NCI-H1092 (cell line): ENCODE data around the gene DNAJC25.
A peak's percentile ranks its signal among the peaks of the same experiment; 100 is the strongest.

ENCODE experiments used
- DNase-seq: peaks from one replicate; lab custom pipeline; 2025; lab: John Stamatoyannopoulos, UW

DNAJC25 gene

DNA sequence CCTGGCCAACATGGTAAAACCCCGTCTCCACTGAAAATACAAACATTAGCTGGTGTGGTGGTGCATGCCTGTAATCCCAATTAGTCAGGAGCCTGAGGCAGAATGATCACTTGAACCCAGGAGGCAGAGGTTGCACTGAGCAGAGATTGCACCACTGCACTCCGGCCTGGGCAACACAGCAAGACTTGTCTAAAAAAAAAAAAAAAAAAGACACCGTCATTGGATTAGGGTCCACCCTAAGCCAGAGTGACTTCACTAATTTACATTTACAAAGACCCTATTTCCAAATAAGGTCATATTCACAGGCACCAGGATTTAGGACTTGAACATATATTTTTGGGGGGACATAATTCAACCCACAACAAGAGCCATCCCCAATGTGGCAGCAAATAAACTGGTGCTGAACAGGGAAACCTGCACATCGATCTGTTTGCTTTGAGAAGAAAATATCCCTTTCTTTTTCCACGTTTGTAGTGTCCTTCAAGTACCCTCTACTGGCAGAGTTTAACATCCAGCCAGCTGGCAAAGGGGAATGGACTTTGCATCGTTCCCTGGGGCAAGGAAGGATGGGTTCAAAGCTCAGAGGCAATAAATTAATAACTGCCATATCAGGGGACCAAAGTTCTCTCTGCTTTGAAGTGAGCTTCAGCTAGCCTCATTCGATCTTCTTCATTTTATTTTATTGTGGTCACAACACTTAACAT, 3.7 kb upstream of the DNAJC25 start:
- DNase-seq, result no peak

DNA sequence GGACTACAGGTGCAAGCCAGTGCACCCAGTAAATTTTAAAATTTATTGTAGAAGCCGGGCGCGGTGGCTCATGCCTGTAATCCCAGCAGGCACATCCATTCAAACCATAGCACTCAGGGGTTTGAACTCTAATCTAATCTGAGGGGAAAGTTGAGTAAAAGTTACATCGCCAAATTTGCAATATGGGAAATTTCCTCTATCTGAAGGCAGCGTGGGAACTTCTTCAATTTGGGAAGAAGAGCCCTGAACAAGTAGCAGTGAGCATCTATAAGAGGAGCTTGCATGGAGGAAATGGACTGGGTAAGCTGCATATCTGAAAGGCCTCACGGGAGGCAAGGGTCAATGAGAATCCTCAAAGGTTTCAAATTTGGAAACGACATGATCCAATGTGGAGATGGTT, 2.7 kb upstream of the DNAJC25 start:
- DNase-seq, result no peak

DNA sequence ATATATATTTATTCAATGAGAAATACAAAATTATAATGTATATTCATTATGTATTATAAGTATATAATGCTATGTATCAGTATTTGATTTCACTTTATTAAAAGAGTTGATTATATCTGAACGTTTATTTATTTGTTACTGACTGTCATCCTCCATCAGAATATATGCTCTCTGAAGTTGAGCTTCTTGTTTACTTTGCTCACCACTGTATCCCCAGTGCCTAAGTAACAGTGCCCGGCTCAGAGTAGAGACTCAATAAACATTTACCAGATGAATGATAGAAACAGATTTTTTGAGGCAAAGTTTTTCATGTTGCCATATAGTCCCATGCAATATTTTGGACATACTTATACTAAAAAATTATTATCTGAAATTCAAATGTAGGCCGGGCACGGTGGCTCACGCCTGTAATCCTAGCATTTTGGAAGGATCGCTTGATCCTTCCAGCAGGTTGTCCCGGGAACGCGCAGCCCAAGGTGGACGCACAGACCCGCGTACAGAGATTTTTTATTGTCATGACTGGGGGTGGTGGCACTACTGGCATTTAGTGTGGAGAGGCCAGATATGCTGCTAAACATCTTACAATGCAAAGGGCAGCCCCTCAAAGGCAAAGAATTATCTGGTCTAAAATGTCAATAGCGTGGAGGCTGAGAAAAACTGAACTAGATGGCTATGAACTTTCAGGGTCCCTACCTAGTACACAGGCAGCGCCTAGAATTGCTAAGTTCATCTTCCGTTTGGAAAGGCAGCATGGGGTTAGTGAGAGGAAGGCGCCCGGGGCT, 761 bp upstream of the DNAJC25 start:
- DNase-seq, result peak; percentile 52

DNA sequence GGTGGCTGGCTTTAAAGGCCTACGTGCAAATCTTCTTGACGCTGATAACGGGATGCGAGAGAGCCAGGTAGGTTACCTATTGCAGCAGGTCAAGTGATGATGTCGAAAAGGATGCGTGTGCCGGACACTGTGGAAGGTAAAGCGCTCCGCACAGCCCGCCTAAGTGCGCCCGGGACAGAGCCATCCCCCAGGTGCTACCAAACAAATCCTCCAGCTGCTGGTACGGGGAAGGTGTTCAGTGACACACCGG, 245 bp upstream of the DNAJC25 start:
- DNase-seq, result no peak

DNA sequence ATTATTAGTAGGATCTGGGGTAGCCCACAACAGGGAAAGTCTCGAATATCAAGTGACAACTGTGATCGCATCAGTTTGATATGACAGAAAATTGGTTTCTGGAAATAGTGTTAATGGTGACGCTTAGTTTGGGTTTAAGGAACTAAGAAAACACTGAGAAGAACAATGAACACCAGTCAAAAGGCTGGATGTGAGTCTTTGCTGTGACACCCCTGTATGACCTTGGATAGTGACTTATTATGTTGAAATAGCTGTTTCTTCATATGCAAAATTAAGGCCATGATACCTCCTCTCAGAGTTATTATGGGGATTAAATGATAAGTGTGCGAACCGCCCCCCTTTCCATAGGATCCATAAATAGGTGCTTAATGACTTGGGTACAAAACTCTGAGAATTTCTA, 926 bp downstream of the DNAJC25 start:
- no peak for DNase-seq

DNA sequence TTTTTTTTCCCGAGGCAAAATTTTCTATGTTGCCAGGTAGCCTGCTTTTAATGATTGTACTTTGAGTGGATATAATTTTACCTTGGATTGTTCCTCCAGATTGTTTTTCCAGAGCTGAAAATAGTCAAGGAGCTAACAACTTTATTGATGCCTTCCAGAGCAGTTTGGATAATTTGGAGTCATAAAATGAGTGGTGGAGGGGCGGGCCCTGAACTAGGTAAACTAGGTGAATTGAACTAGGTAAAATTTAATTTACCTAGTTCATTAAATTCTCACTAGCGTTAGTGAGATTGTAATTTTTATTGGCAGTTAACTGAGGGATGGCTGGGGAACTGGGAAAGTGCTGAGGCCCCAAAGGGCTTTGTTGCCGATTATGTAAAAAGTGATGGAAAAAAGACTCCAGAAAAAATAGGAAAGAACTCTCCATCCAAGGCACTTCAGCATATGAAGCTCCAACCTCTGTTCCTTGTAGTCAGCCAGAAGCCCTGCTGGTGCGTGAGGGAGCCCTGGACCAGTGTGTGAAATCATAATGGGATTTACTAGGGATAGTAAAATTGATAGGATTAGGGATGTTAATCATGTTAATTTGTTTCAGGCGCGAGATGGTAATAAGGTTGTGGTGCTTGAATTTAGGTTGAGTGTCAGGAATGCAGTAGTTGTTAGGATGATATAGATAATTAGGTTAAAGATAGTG, 1.7 kb downstream of the DNAJC25 start:
- no peak for DNase-seq

DNA sequence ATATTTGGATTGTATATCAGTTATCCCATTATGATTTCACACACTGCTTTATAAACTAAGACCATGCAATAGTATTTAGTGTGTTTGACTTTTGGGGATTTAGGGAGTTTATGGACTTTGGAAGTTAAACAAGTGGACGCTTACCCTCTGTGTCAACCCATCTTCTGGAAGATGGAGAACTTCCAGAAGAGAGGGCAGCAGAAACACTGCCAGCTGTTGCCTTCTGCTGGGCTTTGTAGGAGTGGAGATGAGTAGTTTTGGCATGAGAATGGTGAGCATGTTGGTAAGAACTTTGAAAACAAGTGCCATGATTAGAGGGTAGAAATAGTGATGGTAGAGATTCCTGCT, 2.2 kb downstream of the DNAJC25 start:
- DNase-seq, result no peak

DNA sequence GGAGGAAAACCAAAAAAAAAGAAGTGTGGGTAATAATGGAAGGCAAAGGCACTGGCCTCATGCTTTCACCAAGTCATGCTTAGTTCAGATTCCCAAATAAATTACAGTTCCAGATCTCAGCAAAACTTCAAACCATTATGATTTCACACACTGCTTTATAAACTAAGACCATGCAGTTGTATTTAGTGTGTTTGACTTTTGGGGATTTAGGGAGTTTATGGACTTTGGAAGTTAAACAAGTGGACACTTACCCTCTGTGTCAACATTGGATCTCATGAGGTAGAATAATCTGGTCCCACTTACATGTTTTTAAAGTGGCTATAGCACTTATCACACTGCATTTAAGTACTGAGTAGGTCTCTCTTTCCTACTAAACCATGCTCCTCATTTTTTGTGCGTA, 3.7 kb downstream of the DNAJC25 start:
- no peak for DNase-seq

DNA sequence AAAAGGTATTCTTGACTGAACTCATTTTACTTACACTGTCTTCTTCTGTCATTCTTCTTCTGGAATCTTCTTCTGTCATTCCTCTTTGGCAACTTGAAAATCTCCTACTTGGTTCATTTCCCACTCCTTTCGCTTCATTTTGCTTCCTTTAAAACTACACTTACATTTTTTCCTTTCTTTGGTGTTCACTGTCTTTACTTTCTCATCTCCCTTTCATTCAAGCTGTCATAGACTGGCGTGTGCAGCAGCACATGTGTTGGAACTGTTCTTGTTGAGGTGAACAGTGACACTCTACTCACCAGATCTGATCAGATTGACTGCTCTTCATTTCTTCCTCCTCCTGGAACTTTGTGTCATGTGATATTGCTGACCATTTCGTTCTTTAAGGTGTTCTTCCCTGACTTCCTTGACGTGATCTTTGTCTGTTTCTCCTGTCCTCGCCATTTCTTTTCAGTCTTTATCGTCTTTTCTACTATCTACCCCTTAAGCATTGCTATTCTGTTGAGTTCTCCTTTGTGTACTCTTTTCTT, 6.4 kb downstream of the DNAJC25 start:
- DNase-seq, result no peak

DNA sequence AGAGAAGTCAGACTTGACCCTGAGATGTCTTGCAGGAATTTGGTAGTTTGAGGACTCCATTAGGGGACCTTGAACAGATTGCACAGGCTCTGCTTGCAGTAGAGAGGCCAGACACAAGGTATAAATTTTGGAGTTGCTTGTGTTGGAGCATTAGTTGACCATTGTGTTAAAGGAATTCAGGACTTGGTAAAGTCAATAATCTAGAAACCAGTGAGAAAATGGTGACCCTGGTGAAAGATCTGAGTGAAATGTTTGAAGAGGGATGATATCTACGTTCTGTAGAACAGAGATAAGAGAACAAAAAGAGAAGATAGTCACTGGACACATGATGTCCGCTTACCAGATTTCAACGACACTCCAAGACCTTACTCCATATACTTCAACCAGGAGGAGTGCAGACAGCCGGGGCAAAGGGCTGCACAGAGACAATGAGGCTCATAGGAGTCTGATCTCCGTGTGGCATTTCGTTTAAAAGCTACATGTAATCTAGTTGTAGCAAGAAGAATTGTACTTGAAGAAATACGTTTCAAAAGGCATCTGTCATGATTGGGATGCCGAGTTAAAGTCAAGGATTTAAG, 13.2 kb downstream of the DNAJC25 start:
- no peak for DNase-seq

DNA sequence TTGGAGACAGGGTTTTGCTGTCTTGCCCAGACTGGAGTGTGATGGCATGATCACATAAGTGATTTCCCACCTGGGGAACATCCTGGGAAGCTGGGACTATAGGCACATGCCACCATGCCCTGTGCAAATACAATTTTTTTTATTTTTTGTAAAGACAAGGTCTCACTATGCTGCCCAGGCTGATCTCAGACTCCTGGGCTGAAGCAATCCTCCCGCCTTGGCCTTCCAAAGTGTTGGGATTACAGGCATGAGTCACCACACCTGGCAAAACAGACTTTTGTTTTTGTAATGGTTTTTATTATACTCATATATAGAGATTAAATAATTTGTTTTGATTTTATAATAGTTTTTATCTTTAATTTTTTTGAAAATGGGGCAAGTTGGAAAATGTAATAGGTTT, 14.7 kb downstream of the DNAJC25 start:
- no peak for DNase-seq

DNA sequence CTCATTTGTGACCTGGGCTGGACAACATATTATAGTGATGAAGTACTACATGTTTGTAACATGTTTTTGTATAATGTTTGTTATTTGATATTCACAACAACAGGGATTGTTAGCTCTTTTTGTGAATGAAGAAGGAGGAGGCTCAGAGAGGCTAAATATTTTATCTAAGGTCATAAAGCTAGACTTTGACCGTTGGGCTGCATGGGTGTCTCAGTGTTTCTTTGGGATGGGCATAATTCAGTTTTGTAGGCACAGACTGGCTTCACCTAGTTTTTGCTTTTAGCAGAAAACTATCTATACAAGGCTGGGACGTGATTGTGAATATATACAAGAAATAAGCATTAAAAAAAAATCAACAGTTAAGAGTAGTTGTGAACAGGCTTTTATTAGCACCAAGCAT, 15.3 kb downstream of the DNAJC25 start:
- DNase-seq, result no peak

DNA sequence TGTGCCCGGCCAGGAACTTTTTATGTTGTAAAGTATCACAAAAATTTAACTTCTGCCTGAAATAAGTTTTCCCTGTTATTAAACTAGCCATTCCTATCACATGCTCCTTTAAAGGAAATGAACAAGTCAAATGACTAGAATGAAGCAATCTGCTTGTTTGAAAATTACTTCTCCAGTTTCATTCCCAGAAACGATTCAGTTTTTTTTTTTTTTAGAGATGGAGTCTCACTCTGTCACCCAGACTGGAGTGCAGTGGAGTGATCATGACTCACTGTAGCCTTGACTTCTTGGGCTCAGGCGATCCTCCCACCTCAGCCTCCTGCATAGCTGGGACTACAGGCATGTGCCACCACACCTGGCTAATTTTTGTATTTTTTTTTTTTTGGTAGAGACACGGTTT, 16.9 kb downstream of the DNAJC25 start:
- DNase-seq, result no peak

DNA sequence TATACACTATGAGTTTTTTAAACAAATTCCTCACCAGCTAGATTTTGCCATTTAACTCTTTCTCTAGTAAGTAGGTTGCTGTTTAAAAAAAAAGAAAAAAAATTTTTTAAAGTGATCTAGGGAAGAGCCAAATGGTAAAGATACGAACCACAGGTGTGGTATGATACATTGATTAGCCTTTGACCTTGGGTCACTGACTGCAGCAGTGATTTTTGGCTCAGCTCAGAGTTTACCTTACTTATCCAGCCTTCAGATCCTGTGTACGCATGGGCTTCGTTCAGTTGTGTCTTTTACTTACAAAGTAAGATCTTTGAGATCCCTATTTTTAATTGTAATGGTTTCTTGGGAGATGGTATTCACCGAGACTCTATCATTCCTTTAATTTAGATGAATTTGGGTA, 17.9 kb downstream of the DNAJC25 start:
- no peak for DNase-seq

DNA sequence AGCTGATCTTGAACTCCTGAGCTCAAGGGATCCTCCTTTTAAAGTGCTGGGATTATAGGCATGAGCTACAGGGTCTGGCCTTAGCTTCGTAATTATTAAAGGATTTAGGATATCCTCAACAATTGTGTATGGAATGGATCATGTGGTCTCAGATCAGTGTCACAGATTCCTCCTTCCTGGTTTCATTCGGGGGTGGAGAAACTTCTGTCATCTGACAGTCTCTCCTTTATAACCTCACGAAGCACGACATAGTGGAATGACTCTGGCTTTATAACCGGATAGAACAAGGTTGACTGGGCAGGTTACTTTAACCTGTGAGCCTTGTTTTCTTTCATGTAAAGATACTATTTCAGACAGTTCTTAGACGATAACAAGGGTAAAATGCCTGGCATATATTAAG, 25.9 kb downstream of the DNAJC25 start:
- DNase-seq, result no peak

DNA sequence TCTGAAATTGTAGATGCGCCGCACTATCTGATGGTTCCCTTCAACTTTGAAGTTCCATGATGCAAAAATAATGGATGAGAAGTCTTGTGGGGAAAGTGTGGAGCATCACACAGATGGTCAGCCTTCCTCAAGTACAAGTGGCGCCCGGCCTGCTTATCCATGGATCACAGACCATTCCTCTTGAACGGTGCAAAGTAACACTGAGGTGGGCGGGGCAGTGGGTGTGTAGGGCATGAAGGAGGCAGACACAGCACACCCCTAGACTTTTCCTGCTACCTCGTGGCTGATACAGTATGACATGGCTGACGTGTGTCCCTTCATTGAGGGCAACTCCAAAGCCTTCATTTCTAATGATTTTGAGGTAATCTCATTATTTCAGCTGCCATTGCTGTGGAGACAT, 27.8 kb downstream of the DNAJC25 start:
- no peak for DNase-seq

DNA sequence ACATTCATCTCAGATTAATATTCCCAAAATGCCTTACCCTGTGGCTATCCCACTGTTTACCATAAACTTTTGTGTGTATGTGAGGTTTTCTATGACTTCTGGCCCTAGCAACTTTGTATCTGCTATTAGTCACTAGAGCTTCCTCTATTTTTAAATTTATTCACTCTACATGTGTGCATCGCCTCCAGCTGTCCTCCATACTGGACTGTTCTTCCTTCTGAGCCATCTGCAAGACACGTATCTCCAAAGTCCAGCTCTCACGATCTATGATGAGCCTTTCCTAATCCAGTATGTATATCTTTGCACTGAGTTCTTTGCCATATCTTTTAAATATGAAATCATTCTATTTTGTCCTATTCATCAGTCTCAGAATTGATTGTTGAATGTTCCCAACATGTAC, 28.6 kb downstream of the DNAJC25 start:
- DNase-seq, result no peak

DNA sequence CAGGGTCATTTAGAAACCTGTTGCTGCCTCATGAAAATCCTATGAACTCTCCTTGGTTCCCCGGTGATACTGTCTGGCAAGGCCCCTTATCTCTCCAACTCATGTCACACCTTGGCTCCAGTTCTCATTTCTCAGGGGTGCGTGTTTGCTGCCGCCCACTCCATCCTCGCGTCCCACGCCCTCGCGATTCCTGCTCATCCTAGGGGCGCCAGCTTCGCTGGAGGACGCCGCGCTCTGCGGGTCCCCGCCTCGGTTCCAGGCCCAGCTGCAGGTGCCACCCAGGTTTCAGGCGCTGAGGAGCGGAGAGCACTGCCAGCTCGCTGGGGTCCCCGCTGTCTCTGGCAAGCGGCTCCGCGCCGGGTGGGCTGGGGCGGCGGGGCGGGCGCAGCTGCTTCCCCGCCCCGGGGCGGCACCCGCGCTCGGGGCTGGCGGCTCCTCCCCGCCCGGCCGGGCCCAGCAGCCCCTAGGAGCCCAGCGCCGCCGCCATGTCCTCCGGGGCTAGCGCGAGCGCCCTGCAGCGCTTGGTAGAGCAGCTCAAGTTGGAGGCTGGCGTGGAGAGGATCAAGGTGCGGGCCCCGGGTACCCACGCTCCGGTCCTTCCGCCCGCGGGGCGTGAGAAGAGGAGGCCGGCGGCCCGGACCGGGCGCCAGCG, 30.1 kb downstream of the DNAJC25 start, which contains the start of gene GNG10:
Gene GNG10, plus strand, starts transcription at position 456 of the 652 bp plus-strand sequence. Its CDS starts 30 bp downstream, at position 486.
- peak; percentile 54 for DNase-seq

DNA sequence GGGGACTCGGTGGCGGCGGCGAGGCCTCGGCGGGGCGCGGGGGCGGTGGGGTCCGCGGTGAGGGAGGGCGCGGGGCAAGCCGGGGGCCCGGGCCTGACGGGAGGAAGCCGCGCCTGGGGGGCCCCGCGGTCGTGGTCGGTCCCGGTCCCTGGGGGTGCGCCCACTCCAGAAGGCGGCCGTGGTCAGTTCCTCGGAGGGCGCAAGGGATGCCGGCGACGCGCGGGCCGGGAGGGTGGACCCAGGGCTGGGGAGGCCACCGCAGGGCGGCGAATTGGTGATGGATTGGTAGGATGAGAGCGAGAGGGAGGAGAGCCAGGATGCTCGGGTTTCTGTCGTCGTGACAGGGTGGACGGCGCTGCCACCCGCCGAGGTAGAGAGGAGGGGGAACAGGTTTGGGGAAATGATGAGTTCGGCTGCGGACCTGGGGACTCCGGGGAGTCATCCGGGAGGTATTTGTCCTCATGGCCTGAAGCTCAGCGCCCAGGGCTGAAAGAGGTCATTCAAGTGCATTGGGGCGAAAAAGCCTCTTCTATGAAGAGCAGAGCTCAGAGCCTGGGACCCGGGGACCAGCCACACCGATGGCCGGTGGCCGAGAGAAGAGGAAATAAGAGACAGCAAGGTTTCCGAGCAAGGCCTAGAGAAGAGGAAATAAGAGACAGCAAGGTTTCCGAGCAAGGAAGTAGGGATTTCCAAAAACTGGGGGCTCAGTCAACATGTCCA, 30.8 kb downstream of the DNAJC25 start:
- peak; percentile 9 for DNase-seq

DNA sequence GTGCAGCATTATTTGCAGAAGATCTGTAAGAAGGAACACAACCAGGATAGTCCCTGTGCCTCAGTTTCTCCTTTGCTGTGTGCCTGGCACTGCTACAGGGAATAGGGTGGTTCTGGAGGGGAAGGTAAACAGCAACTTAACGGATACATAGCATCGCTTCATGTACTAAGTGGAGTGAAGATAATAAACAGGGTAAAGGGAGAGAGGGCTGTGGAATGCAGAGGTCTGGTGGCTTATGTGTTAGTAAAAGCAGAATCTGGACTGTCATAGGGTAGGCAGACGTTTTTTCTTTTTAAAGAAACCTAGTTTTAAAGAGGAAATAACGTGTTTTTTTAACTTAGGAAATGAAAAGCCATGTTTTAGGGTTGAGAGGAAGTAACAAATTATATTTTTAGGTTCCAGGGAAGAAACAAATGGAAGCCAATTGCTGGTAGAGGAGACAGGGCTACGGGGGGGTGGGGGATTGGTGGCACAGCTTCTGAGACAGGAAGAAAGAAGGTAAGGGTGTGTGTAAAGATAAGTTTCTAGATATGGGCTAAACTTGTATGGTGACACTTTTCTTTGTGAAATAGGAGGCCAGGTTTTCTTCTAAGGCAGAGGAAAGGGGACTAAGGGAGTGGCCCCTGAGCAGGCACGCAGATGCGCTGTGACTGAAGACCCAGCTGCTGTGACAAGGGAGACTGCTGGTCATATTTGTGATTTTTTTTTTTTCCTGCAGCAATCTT, 31.6 kb downstream of the DNAJC25 start:
- no peak for DNase-seq

DNA sequence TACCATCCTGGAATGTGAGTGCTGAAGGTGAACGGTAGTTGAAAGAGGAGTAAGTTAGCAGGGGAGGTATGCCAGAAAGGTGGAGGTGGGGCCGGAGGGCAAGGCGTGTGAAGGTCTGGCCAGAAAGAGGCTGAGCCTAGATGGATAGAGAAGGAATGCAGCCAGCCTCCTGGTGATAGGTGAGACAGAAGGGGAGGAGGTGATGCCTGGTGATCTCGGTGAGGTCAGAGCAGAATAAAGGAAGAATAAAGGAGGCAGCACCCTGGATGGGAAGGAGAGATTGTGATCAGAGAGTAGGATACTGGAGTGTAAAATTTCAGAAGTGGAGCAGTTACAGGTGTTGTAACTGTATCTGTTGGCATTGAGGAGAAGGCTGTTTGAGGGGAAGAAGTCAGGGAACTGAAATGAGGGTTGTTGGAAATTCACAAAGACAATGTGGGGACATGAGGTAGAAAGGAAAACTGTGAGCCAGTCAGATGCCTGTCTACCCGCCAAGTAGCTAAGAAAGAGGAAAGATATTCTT, 32.2 kb downstream of the DNAJC25 start:
- no peak for DNase-seq
